ENCODE results near the gene KLLN. TPM values are rescaled to one million over a fixed set of nuclear protein-coding genes. Genes with fewer than 3 reads are reported as not detected.

The KLLN gene
- total RNA-seq (2011; cell fraction: chromatin; rRNA removed; ENCODE audit: low replicate concordance) = 0.42 and 0.51 TPM in 2 replicates
- 0.39 and 0.50 TPM in 2 replicates for total RNA-seq (2011; cell fraction: nucleolus; rRNA removed)
- 0.37 and 0.84 TPM in 2 replicates for total RNA-seq (2011; cell fraction: nucleoplasm; rRNA removed)
- total RNA-seq (2014; rRNA removed) (0.09 and 0.41 TPM in 2 replicates), total RNA-seq (2014; rRNA removed; fragmentation: Illumina TruSeq; extraction: Trizol) (0.22 and 0.29 TPM in 2 replicates), total RNA-seq (2015; rRNA removed; fragmentation: Illumina TruSeq; extraction: Trizol) (0.25 and 0.34 TPM in 2 replicates), total RNA-seq (2021) (0.25 and 0.40 TPM in 2 replicates), polyA plus RNA-seq (2011; rRNA removed) (0.07 and 0.08 TPM in 2 replicates), polyA plus RNA-seq (2014; fragmentation: Illumina TruSeq; extraction: Trizol) (0.22 and 0.29 TPM in 2 replicates), polyA plus RNA-seq (2014; fragmentation: Nextera tagmentation; extraction: Ambion mirVana) (under 1 TPM; 0.29 to 0.35 TPM), polyA plus RNA-seq (2014; rRNA removed) (0.08 and 0.32 TPM in 2 replicates), polyA minus RNA-seq (2011; rRNA and poly(A)+ RNA removed) (0.18 and 0.24 TPM in 2 replicates), Bru-seq, nascent RNA (percentile 44 among the genes with signal in this experiment), BruChase-seq, experiment 1, labeled RNA remaining after a 2-hour chase (percentile 37 among the genes with signal in this experiment), BruChase-seq, experiment 2, labeled RNA remaining after a 6-hour chase (percentile 35 among the genes with signal in this experiment)
- polyA plus RNA-seq (2011; cell fraction: cytosol; rRNA removed) = 0.10 and 0.12 TPM in 2 replicates
- polyA plus RNA-seq (2011; cell fraction: nucleus; rRNA removed) = 0.07 and 0.08 TPM in 2 replicates
- polyA plus RNA-seq (2012) = 0.21 and 0.44 TPM in 2 replicates
- polyA minus RNA-seq (2011; cell fraction: cytosol; rRNA and poly(A)+ RNA removed) = not detected in 2 replicates
- polyA minus RNA-seq (2011; cell fraction: nucleus; rRNA and poly(A)+ RNA removed) = 0.54 and 0.89 TPM in 2 replicates
- long read RNA-seq, experiment 1 = 0 reads
- long read RNA-seq, experiment 2 = 0 reads
- long read RNA-seq, experiment 3 = 0 reads

- ATAC-seq = peak; percentile 62
- peaks cover 47% of the 10 kb centered on the region for H3K79me2 ChIP-seq (ENCODE audit: control insufficient read depth, insufficient read depth, low read length)
- peaks cover 3 to 11% of the 10 kb centered on the region in 2 experiments; a peak in 4 of 5 replicates for H3K4me1 ChIP-seq (replicated peaks in 1 of 2; ENCODE audit: control insufficient read depth in 2 of 2, insufficient read depth in 2 of 2, low read length in 2 of 2)
- H3K36me3 ChIP-seq (ENCODE audit: control insufficient read depth, insufficient read depth, low read length) = 0 out of 3 replicates have a peak, but pooled peaks cover 2% of the 10 kb centered on the region
- peak within 1 kb of the TSS; percentile 98 for H2AFZ ChIP-seq (ENCODE audit: low read depth, low read length)
- no peaks in the 10 kb centered on the region for H3K27me3 ChIP-seq (ENCODE audit: control insufficient read depth in 2 of 2, insufficient read depth in 2 of 2, low read length in 2 of 2)
- CTCF ChIA-PET (ENCODE audit: low intra/inter-chr PET ratio) = interaction anchor here (0.7 kb wide), 1 partner anchor 9 kb away, joined by 3 read pairs; no protein-coding TSS in a partner anchor
- in situ Hi-C loops (cut with MboI) = loop anchor here (25.0 kb wide), 1 partner anchor 224 kb away; no protein-coding TSS in a partner anchor
- peak within 1 kb of the TSS; percentile 78 to 90 for H3K9ac ChIP-seq (ENCODE audit: insufficient read depth in 1 of 2, low read depth in 2 of 2, low read length in 2 of 2)
- peak within 1 kb of the TSS; percentile 88 for H3K4me2 ChIP-seq (ENCODE audit: insufficient read depth, low read length)
- no peaks in the 10 kb centered on the region for H3K9me1 ChIP-seq (ENCODE audit: control insufficient read depth, insufficient read depth, low read length)
- peaks cover 11% of the 10 kb centered on the region; the same call in 1 of the 2 replicates for H4K20me1 ChIP-seq (replicated peaks; ENCODE audit: control insufficient read depth, insufficient read depth, low read length)
- intact Hi-C loops (cut with micrococcal nuclease) = loop anchor here (5.0 kb wide), 2 partner anchors 46 to 524 kb away; partner anchors contain the start of gene ATAD1
- DNase-seq (ENCODE audit: extremely low read depth in 1 of 4, low spot score in 3 of 4) = peak; percentile 62 to 84 (median 71)
- FAIRE-seq = peak; percentile 67
- H3K27ac ChIP-seq (ENCODE audit: extremely low read depth, low read depth, low read length) = peak within 1 kb of the TSS; percentile 79
- peak within 1 kb of the TSS; percentile 88 for H3K4me3 ChIP-seq
- no peaks in the 10 kb centered on the region for H3K9me3 ChIP-seq (replicated peaks; ENCODE audit: control insufficient read depth, insufficient read depth, low read depth, low read length)
- POLR2A ChIA-PET = interaction anchor here (0.7 to 2.6 kb wide), 8 partner anchors 9 to 44 kb away, joined by 3 to 11 read pairs (median 3); no protein-coding TSS in a partner anchor
- 0% methylated on average over 12 of the region's 89 CpGs for WGBS (ENCODE audit: insufficient coverage, low coverage, missing lambda C conversion rate)
- TSS peak; percentile 47 for BruUV-seq (replicated peaks)
- TF ChIP-seq EP400 (IDR thresholded peaks at IDR 0.05) = peak; percentile 52; the same call in 1 of the 2 replicates
- peak; percentile 77; the same call in 1 of the 2 replicates for TF ChIP-seq KDM2B (CRISPR knock-in tag; IDR thresholded peaks at IDR 0.05)
- peak; percentile 71 for TF ChIP-seq KLF16 (IDR thresholded peaks at IDR 0.05)
- no peak for TF ChIP-seq CEBPG (CRISPR knock-in tag; IDR thresholded peaks at IDR 0.05)
- TF ChIP-seq CEBPG (tag; conservative IDR thresholded peaks at IDR 0.05 in 1 of 2, IDR thresholded peaks at IDR 0.05 in 1 of 2) = no peak
- TF ChIP-seq TAF1 (IDR thresholded peaks at IDR 0.05; ENCODE audit: control insufficient read depth, extremely low read depth, insufficient read depth, low read length, severe bottlenecking) = peak; percentile 97
- TF ChIP-seq USF2 (CRISPR knock-in tag; IDR thresholded peaks at IDR 0.05) = no peak
- no peak for TF ChIP-seq FOXK1 (CRISPR knock-in tag; IDR thresholded peaks at IDR 0.05; ENCODE audit: borderline replicate concordance)
- TF ChIP-seq RBM15 (IDR thresholded peaks at IDR 0.05; ENCODE audit: insufficient read depth, low read length) = no peak
- TF ChIP-seq AFF1 (IDR thresholded peaks at IDR 0.05; ENCODE audit: low read depth in 1 of 2, partially characterized antibody in 2 of 2) = no peak
Observed at GRCh38 chr10:87863053-87863943, at the start of gene KLLN, which contains the start of gene PTEN. Gene KLLN, minus strand, starts transcription at chr10:87863533. Its CDS starts 1,046 bp downstream, at chr10:87862487. Gene PTEN, plus strand, starts transcription at chr10:87863625. Its CDS starts 845 bp downstream, at chr10:87864470.
